Fibroblast of lung (primary cell): Measurements from ENCODE around the gene PAIP1. TPM values are rescaled to one million over a fixed set of nuclear protein-coding genes. Genes with fewer than 3 reads are reported as not detected.
"Not testable (repeated sequence)": the region's sequence is repeated elsewhere in the genome, so short reads cannot be mapped to it uniquely, and the experiment has no call there.

Experiments
- DNase-seq, 2 donors: peaks; one replicate each; pipeline versions ENCODE4 v3.0.0 to v3.0.0-alpha.2; 2010; ENCODE audit warnings: low read depth in 2 of 2
- H2AFZ ChIP-seq: 2 replicates; pipeline ENCODE4 v1.5.1; 2012; ENCODE audit warnings: low read length, control low read depth, inconsistent platforms
- H3K27ac ChIP-seq: 2 replicates; pipeline ENCODE4 v1.5.1; 2011; ENCODE audit warnings: low read length, control low read depth; ENCODE audit not compliant: insufficient read depth
- H3K27me3 ChIP-seq: 2 replicates; pipeline ENCODE4 v1.5.1; 2011; ENCODE audit warnings: mild to moderate bottlenecking, low read length; ENCODE audit not compliant: control insufficient read depth, insufficient read depth
- H3K36me3 ChIP-seq: 2 replicates; pipeline ENCODE4 v1.5.1; 2011; ENCODE audit warnings: low read length; ENCODE audit not compliant: control insufficient read depth, insufficient read depth
- H3K4me1 ChIP-seq: 2 replicates; pipeline ENCODE4 v1.5.1; 2011; ENCODE audit warnings: low read length; ENCODE audit not compliant: control insufficient read depth, insufficient read depth; ENCODE audit errors: extremely low read depth
- H3K4me2 ChIP-seq: 2 replicates; pipeline ENCODE4 v1.5.1; 2011; ENCODE audit warnings: low read length, control low read depth; ENCODE audit not compliant: insufficient read depth; ENCODE audit errors: extremely low read depth
- H3K4me3 ChIP-seq, 4 experiments: fragments of 200-600 bp in 1 of 4; sonication (generic) in 1 of 4; replicated peaks in 1 of 4; 2 replicates each; pipeline ENCODE4 v1.5.1; 2011 to 2016; ENCODE audit warnings: low read length in 4 of 4, low read depth in 3 of 4, mild to moderate bottlenecking in 3 of 4, control low read depth in 2 of 4, inconsistent platforms in 1 of 4, mixed read lengths in 1 of 4; ENCODE audit not compliant: insufficient read depth in 1 of 4; ENCODE audit errors: control extremely low read depth in 1 of 4
- H3K79me2 ChIP-seq: 2 replicates; pipeline ENCODE4 v1.5.1; 2012; ENCODE audit warnings: mild to moderate bottlenecking, low read length, inconsistent platforms; ENCODE audit not compliant: control insufficient read depth, insufficient read depth
- H3K9ac ChIP-seq: 2 replicates; pipeline ENCODE4 v1.5.1; 2011; ENCODE audit warnings: mild to moderate bottlenecking, low read length, control low read depth; ENCODE audit not compliant: insufficient read depth
- H3K9me3 ChIP-seq: 2 replicates; pipeline ENCODE4 v1.5.1; 2012; ENCODE audit warnings: low read depth, low read length; ENCODE audit not compliant: control insufficient read depth, insufficient read depth
- H4K20me1 ChIP-seq: 2 replicates; pipeline ENCODE4 v1.5.1; 2011; ENCODE audit warnings: low read length; ENCODE audit not compliant: control insufficient read depth, insufficient read depth; ENCODE audit errors: extremely low read depth
- CTCF ChIP-seq, 2 donors: IDR thresholded peaks in 1 of 2; conservative IDR thresholded peaks in 1 of 2; 1 replicate in 1 of 2; 2 replicates in 1 of 2; pipeline ENCODE4 v1.5.1; 2011 to 2012; ENCODE audit warnings: low read length in 2 of 2, control low read depth in 1 of 2, inconsistent platforms in 1 of 2, low read depth in 1 of 2, mild to moderate bottlenecking in 1 of 2
- EZH2 ChIP-seq: IDR thresholded peaks from 2 replicates; pipeline ENCODE4 v1.5.1; 2012; ENCODE audit warnings: low read length, control low read depth, mild to moderate bottlenecking; ENCODE audit errors: missing control alignments
- polyA plus RNA-seq, 2 donors: library from polyadenylated mRNA; depleted of rRNA in 1 of 2; stranded (reverse) in 1 of 2; unstranded in 1 of 2; fragments of >200 nt; gene quantifications; 2 replicates each; pipeline ENCODE4 v1.2.1, GENCODE V29; 2011 to 2012; ENCODE audit warnings: missing spikeins in 1 of 2
- total RNA-seq: library from RNA; depleted of rRNA; stranded (reverse); fragments of >200 nt; gene quantifications from 2 replicates; pipeline ENCODE4 v1.2.1, GENCODE V29; 2014

The PAIP1 gene
- total and polyA plus RNA-seq, 2 donors (not counting 1 experiment from before 2014, with no cell fraction given) = 85.4 to 120 TPM

- Histone ChIP-seq H3K36me3 (no peaks in the 10 kb centered on the region), H3K9me3 (no peaks in the 10 kb centered on the region), H3K9ac (no peak overlapping the region), H3K4me3 (no peak overlapping the region), H3K79me2 (peaks cover 12% of the 10 kb centered on the region), H2AFZ (no peak overlapping the region), H3K4me2 (no peak overlapping the region), H3K4me1 (peaks cover 5% of the 10 kb centered on the region), H3K27ac (no peak overlapping the region), H3K27me3 (no peaks in the 10 kb centered on the region), H4K20me1 (no peaks in the 10 kb centered on the region)
- TF ChIP-seq EZH2 = no peak
- peak; percentile 14 to 88 for DNase-seq
Measured at GRCh38 chr5:43560128-43560527, 3.3 kb upstream of the PAIP1 start.

GRCh38 chr5:43556607-43556856 lies 345 bp downstream of the PAIP1 start:
- DNase-seq, H3K27me3 ChIP-seq, H3K4me1 ChIP-seq, H3K36me3 ChIP-seq, H4K20me1 ChIP-seq, H2AFZ ChIP-seq, H3K4me2 ChIP-seq, H3K9me3 ChIP-seq: not testable (repeated sequence)
- peak overlapping the region; percentile 83 for H3K9ac ChIP-seq
- H3K27ac ChIP-seq = peak overlapping the region; percentile 78
- peak overlapping the region; percentile 76 to 89 (median 83) for H3K4me3 ChIP-seq
- H3K79me2 ChIP-seq = peaks cover 47% of the 10 kb centered on the region

- H2AFZ ChIP-seq = peak overlapping the region; percentile 48
- H3K27me3 ChIP-seq = no peaks in the 10 kb centered on the region
- peak; percentile 40 to 51 for DNase-seq
Measured at GRCh38 chr5:43555895-43556606, 826 bp downstream of the PAIP1 start.

More at GRCh38 chr5:43555895-43556606, 826 bp downstream of the PAIP1 start:
- TF ChIP-seq CTCF (conservative IDR thresholded peaks at IDR 0.05 in 1 of 2, IDR thresholded peaks at IDR 0.05 in 1 of 2; ENCODE audit: low read depth in 1 of 2, low read length in 2 of 2) = no peak
- TF ChIP-seq EZH2 = no peak
- Histone ChIP-seq H3K36me3 (peaks cover 2% of the 10 kb centered on the region), H3K9me3 (no peaks in the 10 kb centered on the region), H3K4me2 (peak overlapping the region; percentile 84), H3K4me1 (peaks cover 5% of the 10 kb centered on the region), H3K79me2 (peaks cover 51% of the 10 kb centered on the region), H3K27ac (peak overlapping the region; percentile 78), H4K20me1 (no peaks in the 10 kb centered on the region), H3K9ac (peak overlapping the region; percentile 83), H3K4me3 (peak overlapping the region; percentile 76 to 89 (median 83))
